Subcutaneous abdominal adipose tissue (tissue), 5 donors: ENCODE data around the gene ARHGAP24.

Experiments
- H3K27ac ChIP-seq: one replicate; pipeline ENCODE4 v1.7.0; 2013; ENCODE audit warnings: low read depth, mild to moderate bottlenecking, inconsistent platforms, low read length, moderate library complexity
- H3K27me3 ChIP-seq, 5 donors: one replicate each; pipeline ENCODE4 v1.7.0; 2013; ENCODE audit warnings: low read length in 5 of 5, inconsistent platforms in 1 of 5; ENCODE audit not compliant: control insufficient read depth in 5 of 5, insufficient read depth in 4 of 5
- H3K36me3 ChIP-seq, 5 donors: one replicate each; pipeline ENCODE4 v1.7.0; 2013; ENCODE audit warnings: low read length in 5 of 5; ENCODE audit not compliant: control insufficient read depth in 5 of 5, insufficient read depth in 5 of 5
- H3K4me1 ChIP-seq, 5 donors: one replicate each; pipeline ENCODE4 v1.7.0; 2013; ENCODE audit warnings: low read length in 5 of 5, mild to moderate bottlenecking in 3 of 5, moderate library complexity in 1 of 5; ENCODE audit not compliant: control insufficient read depth in 5 of 5, insufficient read depth in 5 of 5
- H3K4me3 ChIP-seq, 5 donors: one replicate each; pipeline ENCODE4 v1.7.0; 2013; ENCODE audit warnings: low read length in 5 of 5, low read depth in 1 of 5
- H3K9ac ChIP-seq, 5 donors: one replicate each; pipeline ENCODE4 v1.7.0; 2013; ENCODE audit warnings: low read length in 5 of 5, mild to moderate bottlenecking in 4 of 5, moderate library complexity in 3 of 5
- H3K9me3 ChIP-seq, 5 donors: one replicate each; pipeline ENCODE4 v1.7.0; 2013; ENCODE audit warnings: low read length in 5 of 5; ENCODE audit not compliant: control insufficient read depth in 5 of 5
- donor health status: healthy.
- donor health status: healthy.
- donor health status: healthy.
- donor health status: healthy.
- donor health status: healthy.

ARHGAP24 gene

DNA sequence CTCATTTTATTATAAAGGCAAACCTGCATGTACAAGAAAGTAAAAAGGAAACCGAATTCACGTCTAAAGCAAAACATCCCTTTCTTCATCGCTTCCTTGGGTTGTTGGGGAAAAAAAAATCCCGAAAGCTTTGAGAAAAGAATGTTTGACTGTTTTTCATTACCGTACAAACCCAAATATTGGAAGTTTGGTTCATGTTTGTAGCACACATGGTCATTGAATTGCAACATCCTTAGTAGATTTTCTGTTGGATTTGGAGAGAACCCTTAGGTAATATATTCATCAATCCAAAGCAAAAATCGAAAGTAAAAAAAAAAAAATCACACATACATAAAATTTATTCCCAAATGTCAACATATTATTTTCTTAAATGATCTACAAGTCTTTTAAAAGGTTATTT lies 464.6 kb downstream of the ARHGAP24 start:
- Histone ChIP-seq H3K27me3 (no peaks in the 10 kb centered on the region), H3K4me3 (peak overlapping the region in 3 of 5 donors; percentile 23 to 52 (median 34)), H3K4me1 (peaks cover 2 to 22% (median 5%) of the 10 kb centered on the region in 5 donors), H3K36me3 (no peaks in the 10 kb centered on the region), H3K9me3 (no peaks in the 10 kb centered on the region), H3K9ac (peak overlapping the region in 1 of 5 donors; percentile 8), H3K27ac (no peak overlapping the region)

GRCh38 chr4:85940151-85940550 lies 465.2 kb downstream of the ARHGAP24 start:
- Histone ChIP-seq H3K9me3 (no peaks in the 10 kb centered on the region), H3K4me1 (peaks cover 2 to 22% (median 5%) of the 10 kb centered on the region in 5 donors), H3K27me3 (no peaks in the 10 kb centered on the region), H3K27ac (no peak overlapping the region), H3K9ac (peak overlapping the region in 1 of 5 donors; percentile 1), H3K4me3 (peak overlapping the region in 1 of 5 donors; percentile 52), H3K36me3 (no peaks in the 10 kb centered on the region)

GRCh38 chr4:85942107-85942506 lies 467.2 kb downstream of the ARHGAP24 start:
- no peak overlapping the region for H3K27ac ChIP-seq
- H3K36me3 ChIP-seq, result no peaks in the 10 kb centered on the region
- H3K4me3 ChIP-seq, result peak overlapping the region in 1 of 5 donors; percentile 22
- H3K27me3 ChIP-seq, result no peaks in the 10 kb centered on the region
- no peaks in the 10 kb centered on the region for H3K9me3 ChIP-seq
- H3K4me1 ChIP-seq, result peaks cover 2 to 22% (median 5%) of the 10 kb centered on the region in 5 donors
- H3K9ac ChIP-seq, result no peak overlapping the region

GRCh38 chr4:85946821-85947220 lies 471.9 kb downstream of the ARHGAP24 start:
- no peak overlapping the region for H3K9ac ChIP-seq
- no peaks in the 10 kb centered on the region for H3K36me3 ChIP-seq
- no peaks in the 10 kb centered on the region for H3K9me3 ChIP-seq

DNA sequence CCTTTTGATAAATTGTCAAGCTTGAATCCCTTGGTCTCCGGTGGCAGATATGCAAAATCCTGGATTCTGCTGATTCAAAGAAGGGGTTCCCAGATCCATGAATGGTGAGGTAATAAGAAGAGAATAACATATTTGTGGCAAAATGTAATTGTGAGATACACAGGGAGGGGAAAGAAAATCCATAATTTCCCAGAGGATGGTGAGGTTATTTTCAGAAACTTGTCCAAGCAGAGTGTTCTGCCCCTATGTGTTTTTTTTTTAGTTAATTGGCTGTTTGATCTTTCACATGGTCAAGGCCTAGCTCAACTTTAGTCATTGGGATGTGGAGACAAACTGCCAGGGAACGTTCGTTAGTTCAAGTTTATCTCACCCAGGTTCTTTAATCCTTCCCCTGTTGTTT lies 476.1 kb downstream of the ARHGAP24 start:
- peaks cover 6 to 20% (median 9%) of the 10 kb centered on the region in 5 donors for H3K4me1 ChIP-seq
- no peak overlapping the region for H3K4me3 ChIP-seq
- no peak overlapping the region for H3K27ac ChIP-seq
- no peaks in the 10 kb centered on the region for H3K27me3 ChIP-seq
- no peaks in the 10 kb centered on the region for H3K9me3 ChIP-seq
- no peak overlapping the region for H3K9ac ChIP-seq
- peaks cover 0 to 2% (median 0%) of the 10 kb centered on the region in 5 donors for H3K36me3 ChIP-seq

More at GRCh38 chr4:85946821-85947220, 471.9 kb downstream of the ARHGAP24 start:
- no peak overlapping the region for H3K27ac ChIP-seq
- no peaks in the 10 kb centered on the region for H3K4me1 ChIP-seq
- no peaks in the 10 kb centered on the region for H3K27me3 ChIP-seq
- H3K4me3 ChIP-seq, result no peak overlapping the region

DNA sequence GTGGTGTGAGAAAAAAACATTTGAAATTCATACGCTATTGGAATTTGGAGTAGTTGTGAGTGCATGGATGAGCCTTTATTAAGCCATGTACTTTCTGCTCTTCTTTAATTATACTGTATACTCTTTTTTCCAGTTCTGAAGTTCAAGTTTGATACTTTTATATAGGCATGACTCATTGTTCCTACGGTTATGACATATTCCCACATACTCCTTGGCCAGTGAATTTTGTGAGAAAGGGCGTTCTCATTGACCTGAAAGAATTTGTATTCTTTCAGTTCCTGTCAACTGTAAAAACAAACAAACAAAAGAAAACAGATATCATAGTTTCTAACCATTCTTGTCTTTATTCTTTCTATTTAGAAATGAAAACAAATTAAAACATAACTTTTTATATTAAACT lies 477.6 kb downstream of the ARHGAP24 start:
- H3K4me3 ChIP-seq, result no peak overlapping the region
- no peaks in the 10 kb centered on the region for H3K9me3 ChIP-seq
- H3K27me3 ChIP-seq, result no peaks in the 10 kb centered on the region

GRCh38 chr4:85952972-85953650 lies 478.2 kb downstream of the ARHGAP24 start:
- H3K9ac ChIP-seq, result no peak overlapping the region
- H3K36me3 ChIP-seq, result peaks cover 0 to 2% (median 0%) of the 10 kb centered on the region in 5 donors
- H3K9me3 ChIP-seq, result no peaks in the 10 kb centered on the region
- no peaks in the 10 kb centered on the region for H3K27me3 ChIP-seq
- H3K27ac ChIP-seq, result peak overlapping the region; percentile 24
- peaks cover 6 to 20% (median 9%) of the 10 kb centered on the region in 5 donors for H3K4me1 ChIP-seq
- no peak overlapping the region for H3K4me3 ChIP-seq

More for the DNA sequence above, 477.6 kb downstream of the ARHGAP24 start:
- H3K9ac ChIP-seq, result no peak overlapping the region
- peak overlapping the region; percentile 24 for H3K27ac ChIP-seq
- H3K36me3 ChIP-seq, result peaks cover 0 to 2% (median 0%) of the 10 kb centered on the region in 5 donors
- H3K4me1 ChIP-seq, result peaks cover 6 to 20% (median 9%) of the 10 kb centered on the region in 5 donors

DNA sequence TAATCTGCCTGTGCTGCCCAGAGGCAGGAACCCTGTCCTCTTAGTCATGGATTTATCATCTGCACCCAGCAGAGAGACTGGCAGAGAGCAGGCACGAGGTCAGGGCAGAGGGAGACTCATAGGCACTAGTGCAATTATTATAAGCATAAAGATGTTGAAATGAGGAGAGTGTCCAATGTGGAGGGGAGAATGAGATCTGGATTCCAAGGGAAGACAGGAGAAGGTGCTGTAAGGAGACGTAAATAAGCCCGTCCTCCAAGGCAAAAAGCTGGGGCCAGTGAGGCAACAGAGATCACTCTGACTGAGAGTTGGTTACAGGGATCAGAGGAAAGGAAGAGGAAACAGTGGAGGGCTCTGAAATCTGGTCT lies 478.7 kb downstream of the ARHGAP24 start:
- H3K27ac ChIP-seq, result no peak overlapping the region
- H3K9ac ChIP-seq, result no peak overlapping the region
- H3K4me1 ChIP-seq, result peaks cover 6 to 20% (median 9%) of the 10 kb centered on the region in 5 donors
- peaks cover 0 to 2% (median 0%) of the 10 kb centered on the region in 5 donors for H3K36me3 ChIP-seq
- H3K27me3 ChIP-seq, result no peaks in the 10 kb centered on the region
- no peaks in the 10 kb centered on the region for H3K9me3 ChIP-seq
- H3K4me3 ChIP-seq, result no peak overlapping the region

GRCh38 chr4:85955620-85956292 lies 480.8 kb downstream of the ARHGAP24 start:
- H3K9me3 ChIP-seq, result no peaks in the 10 kb centered on the region
- peaks cover 0 to 2% (median 0%) of the 10 kb centered on the region in 5 donors for H3K36me3 ChIP-seq
- H3K4me3 ChIP-seq, result no peak overlapping the region
- peaks cover 6 to 20% (median 9%) of the 10 kb centered on the region in 5 donors for H3K4me1 ChIP-seq
- no peak overlapping the region for H3K27ac ChIP-seq
- H3K27me3 ChIP-seq, result no peaks in the 10 kb centered on the region
- H3K9ac ChIP-seq, result no peak overlapping the region

DNA sequence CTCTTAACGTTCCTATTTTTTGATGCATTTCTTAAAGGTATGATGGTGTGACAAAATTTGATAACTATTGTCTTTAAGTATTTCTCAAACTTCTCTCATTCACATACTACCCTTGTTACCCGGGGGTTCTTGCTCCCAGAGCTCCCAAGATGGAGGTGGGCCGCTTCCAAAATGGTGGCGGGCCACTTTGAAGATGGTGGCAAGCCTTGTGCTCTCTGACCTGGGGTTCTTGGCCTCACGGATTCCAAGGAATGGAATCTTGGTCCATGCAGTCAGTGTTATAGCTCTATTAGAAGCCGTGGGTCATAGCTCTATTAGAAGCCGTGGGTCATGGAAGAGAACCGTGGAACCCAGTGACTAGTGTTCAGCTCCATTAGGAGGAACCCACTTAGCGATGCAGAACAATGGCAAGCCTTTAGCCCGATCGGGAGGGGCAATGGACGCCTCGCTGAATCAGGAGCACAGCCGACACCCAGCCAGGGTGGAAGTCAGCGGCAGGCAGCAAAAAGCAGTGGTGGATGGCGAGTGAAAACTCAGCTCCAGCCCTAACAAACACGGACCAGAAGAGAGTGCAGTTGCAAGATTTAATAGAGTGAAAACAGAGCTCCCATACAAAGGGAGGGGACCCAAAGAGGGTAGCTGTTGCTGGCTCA lies 481.5 kb downstream of the ARHGAP24 start:
- Histone ChIP-seq H3K9ac (no peak overlapping the region), H3K4me3 (no peak overlapping the region), H3K36me3 (peaks cover 0 to 2% (median 0%) of the 10 kb centered on the region in 5 donors), H3K27ac (no peak overlapping the region), H3K27me3 (no peaks in the 10 kb centered on the region), H3K9me3 (no peaks in the 10 kb centered on the region), H3K4me1 (peaks cover 6 to 20% (median 9%) of the 10 kb centered on the region in 5 donors)
